ENCODE results near the gene RFNG. TPM values are rescaled to one million over a fixed set of nuclear protein-coding genes. Genes with fewer than 3 reads are reported as not detected.
A peak's percentile ranks its signal among the peaks of the same experiment; 100 is the strongest.

Gene RFNG
- total and polyA plus RNA-seq, 2 of the 13 experiments (the other 11 are each of a cell fraction or from before 2014, with no cell fraction given), result 61.4 to 64.0 TPM

- TF ChIP-seq, protein P1, sequence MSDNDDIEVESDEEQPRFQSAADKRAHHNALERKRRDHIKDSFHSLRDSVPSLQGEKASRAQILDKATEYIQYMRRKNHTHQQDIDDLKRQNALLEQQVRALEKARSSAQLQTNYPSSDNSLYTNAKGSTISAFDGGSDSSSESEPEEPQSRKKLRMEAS (IDR thresholded peaks at IDR 0.05), result no peak
- TF ChIP-seq, protein P2, sequence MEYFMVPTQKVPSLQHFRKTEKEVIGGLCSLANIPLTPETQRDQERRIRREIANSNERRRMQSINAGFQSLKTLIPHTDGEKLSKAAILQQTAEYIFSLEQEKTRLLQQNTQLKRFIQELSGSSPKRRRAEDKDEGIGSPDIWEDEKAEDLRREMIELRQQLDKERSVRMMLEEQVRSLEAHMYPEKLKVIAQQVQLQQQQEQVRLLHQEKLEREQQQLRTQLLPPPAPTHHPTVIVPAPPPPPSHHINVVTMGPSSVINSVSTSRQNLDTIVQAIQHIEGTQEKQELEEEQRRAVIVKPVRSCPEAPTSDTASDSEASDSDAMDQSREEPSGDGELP (IDR thresholded peaks at IDR 0.05; ENCODE audit: borderline replicate concordance, low read depth), result peak; percentile 94
- TF ChIP-seq TIGD3 (CRISPR knock-in tag; IDR thresholded peaks at IDR 0.05; ENCODE audit: borderline replicate concordance) (peak; percentile 18; the same call in 1 of the 2 replicates), ZFP1 (CRISPR knock-in tag; IDR thresholded peaks at IDR 0.05) (no peak), ZNF678 (CRISPR knock-in tag; IDR thresholded peaks at IDR 0.05) (no peak), CBX1 (IDR thresholded peaks at IDR 0.05; ENCODE audit: low read depth) (peak; percentile 50), NFE2L2 (IDR thresholded peaks at IDR 0.05; ENCODE audit: low read length) (no peak), NFYB (CRISPR knock-in tag; IDR thresholded peaks at IDR 0.05) (no peak; the same call in 1 of the 2 replicates), ZNF251 (CRISPR knock-in tag; IDR thresholded peaks at IDR 0.05) (no peak), HIVEP1 (CRISPR knock-in tag; IDR thresholded peaks at IDR 0.05) (no peak), SNAI1 (CRISPR knock-in tag; IDR thresholded peaks at IDR 0.05; ENCODE audit: borderline replicate concordance) (no peak), RFX5 (IDR thresholded peaks at IDR 0.05; ENCODE audit: low read depth, low read length) (no peak), MTF2 (CRISPR knock-in tag; IDR thresholded peaks at IDR 0.05; ENCODE audit: borderline replicate concordance) (peak; percentile 73), MZF1 (CRISPR knock-in tag; IDR thresholded peaks at IDR 0.05; ENCODE audit: borderline replicate concordance) (0 out of 2 replicates have a peak, but pooled peaks have one; percentile 37), ATM (IDR thresholded peaks at IDR 0.05; ENCODE audit: borderline replicate concordance) (no peak), HNRNPL (IDR thresholded peaks at IDR 0.05; ENCODE audit: low read depth, low read length) (peak; percentile 96), ZNF260 (CRISPR knock-in tag; IDR thresholded peaks at IDR 0.05; ENCODE audit: borderline replicate concordance, low read depth) (no peak), ZNF629 (CRISPR knock-in tag; conservative IDR thresholded peaks at IDR 0.05) (no peak; the same call in 1 of the 2 replicates), ZNF792 (CRISPR knock-in tag; IDR thresholded peaks at IDR 0.05) (no peak; the same call in 1 of the 2 replicates), TBP (CRISPR knock-in tag; IDR thresholded peaks at IDR 0.05) (0 out of 2 replicates have a peak, but pooled peaks have one; percentile 7), PITX1 (CRISPR knock-in tag; IDR thresholded peaks at IDR 0.05) (peak; percentile 38)
- TF ChIP-seq, protein P3, sequence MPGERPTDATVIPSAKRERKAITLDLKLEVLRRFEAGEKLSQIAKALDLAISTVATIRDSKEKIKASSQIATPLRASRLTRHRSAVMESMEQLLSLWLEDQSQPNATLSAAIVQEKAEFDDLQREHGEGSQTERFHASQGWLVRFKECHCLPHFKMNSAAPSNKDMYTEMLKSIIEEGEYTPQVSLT (CRISPR knock-in tag; IDR thresholded peaks at IDR 0.05; ENCODE audit: borderline replicate concordance, low read depth), result no peak
- TF ChIP-seq, protein P4, sequence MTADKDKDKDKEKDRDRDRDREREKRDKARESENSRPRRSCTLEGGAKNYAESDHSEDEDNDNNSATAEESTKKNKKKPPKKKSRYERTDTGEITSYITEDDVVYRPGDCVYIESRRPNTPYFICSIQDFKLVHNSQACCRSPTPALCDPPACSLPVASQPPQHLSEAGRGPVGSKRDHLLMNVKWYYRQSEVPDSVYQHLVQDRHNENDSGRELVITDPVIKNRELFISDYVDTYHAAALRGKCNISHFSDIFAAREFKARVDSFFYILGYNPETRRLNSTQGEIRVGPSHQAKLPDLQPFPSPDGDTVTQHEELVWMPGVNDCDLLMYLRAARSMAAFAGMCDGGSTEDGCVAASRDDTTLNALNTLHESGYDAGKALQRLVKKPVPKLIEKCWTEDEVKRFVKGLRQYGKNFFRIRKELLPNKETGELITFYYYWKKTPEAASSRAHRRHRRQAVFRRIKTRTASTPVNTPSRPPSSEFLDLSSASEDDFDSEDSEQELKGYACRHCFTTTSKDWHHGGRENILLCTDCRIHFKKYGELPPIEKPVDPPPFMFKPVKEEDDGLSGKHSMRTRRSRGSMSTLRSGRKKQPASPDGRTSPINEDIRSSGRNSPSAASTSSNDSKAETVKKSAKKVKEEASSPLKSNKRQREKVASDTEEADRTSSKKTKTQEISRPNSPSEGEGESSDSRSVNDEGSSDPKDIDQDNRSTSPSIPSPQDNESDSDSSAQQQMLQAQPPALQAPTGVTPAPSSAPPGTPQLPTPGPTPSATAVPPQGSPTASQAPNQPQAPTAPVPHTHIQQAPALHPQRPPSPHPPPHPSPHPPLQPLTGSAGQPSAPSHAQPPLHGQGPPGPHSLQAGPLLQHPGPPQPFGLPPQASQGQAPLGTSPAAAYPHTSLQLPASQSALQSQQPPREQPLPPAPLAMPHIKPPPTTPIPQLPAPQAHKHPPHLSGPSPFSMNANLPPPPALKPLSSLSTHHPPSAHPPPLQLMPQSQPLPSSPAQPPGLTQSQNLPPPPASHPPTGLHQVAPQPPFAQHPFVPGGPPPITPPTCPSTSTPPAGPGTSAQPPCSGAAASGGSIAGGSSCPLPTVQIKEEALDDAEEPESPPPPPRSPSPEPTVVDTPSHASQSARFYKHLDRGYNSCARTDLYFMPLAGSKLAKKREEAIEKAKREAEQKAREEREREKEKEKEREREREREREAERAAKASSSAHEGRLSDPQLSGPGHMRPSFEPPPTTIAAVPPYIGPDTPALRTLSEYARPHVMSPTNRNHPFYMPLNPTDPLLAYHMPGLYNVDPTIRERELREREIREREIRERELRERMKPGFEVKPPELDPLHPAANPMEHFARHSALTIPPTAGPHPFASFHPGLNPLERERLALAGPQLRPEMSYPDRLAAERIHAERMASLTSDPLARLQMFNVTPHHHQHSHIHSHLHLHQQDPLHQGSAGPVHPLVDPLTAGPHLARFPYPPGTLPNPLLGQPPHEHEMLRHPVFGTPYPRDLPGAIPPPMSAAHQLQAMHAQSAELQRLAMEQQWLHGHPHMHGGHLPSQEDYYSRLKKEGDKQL (CRISPR knock-in tag; IDR thresholded peaks at IDR 0.05; ENCODE audit: low read depth), result peak; percentile 38
Measured at GRCh38 chr17:81999976-82000802, 51.4 kb downstream of the RFNG start (continued).
